K562 (cell line): Measurements from ENCODE around the gene GOT1.

Experiments used
- CBX2 ChIP-seq: fragments of 200-600 bp; sonication (generic); IDR thresholded peaks from one replicate; pipeline ENCODE4 v1.6.1; 2012; ENCODE audit warnings: mild to moderate bottlenecking, low read length, inconsistent platforms; ENCODE audit not compliant: insufficient read depth, poor library complexity, severe bottlenecking
- CTCF ChIP-seq, 3 experiments: IDR thresholded peaks in 2 of 3; conservative IDR thresholded peaks in 1 of 3; 2 replicates each; pipeline ENCODE4 v1.5.1; 2011 to 2012; ENCODE audit warnings: low read length in 3 of 3, mild to moderate bottlenecking in 3 of 3, control low read depth in 2 of 3, improper control_type of control experiment in 1 of 3, inconsistent platforms in 1 of 3, low read depth in 1 of 3, mixed read lengths in 1 of 3, moderate library complexity in 1 of 3; ENCODE audit not compliant: insufficient read depth in 2 of 3
- ELF4 ChIP-seq: fragments of 450-650 bp; formaldehyde crosslinking; IDR thresholded peaks from 2 replicates; pipeline ENCODE4 v1.4.0; 2022; ENCODE audit warnings: missing genetic modification characterization
- EP300 ChIP-seq: IDR thresholded peaks from 2 replicates; pipeline ENCODE4 v1.6.1; 2012; ENCODE audit warnings: low read length, improper control_type of control experiment
- FIP1L1 ChIP-seq: fragments of 200-400 bp; formaldehyde crosslinking; IDR thresholded peaks from 2 replicates; pipeline ENCODE4 v1.6.1; 2018; ENCODE audit warnings: mild to moderate bottlenecking, low read depth, low read length; ENCODE audit not compliant: poor library complexity, severe bottlenecking
- FOSL1 ChIP-seq: fragments of 200-800 bp; sonication (Bioruptor generic); conservative IDR thresholded peaks from 2 replicates; pipeline ENCODE4 v1.6.1; 2016; ENCODE audit warnings: missing genetic modification characterization, missing compliant biosample characterization
- NFRKB ChIP-seq: fragments of 450-650 bp; IDR thresholded peaks from 2 replicates; pipeline ENCODE4 v1.6.1; 2016; ENCODE audit warnings: low read depth
- POLR2A ChIP-seq: fragments of 450-650 bp; conservative IDR thresholded peaks from 2 replicates; pipeline ENCODE4 v1.6.1; 2016
- PRDM10 ChIP-seq: fragments of 450-650 bp; IDR thresholded peaks from 2 replicates; pipeline ENCODE4 v1.6.1; 2018; ENCODE audit not compliant: partially characterized antibody
- PYGO2 ChIP-seq: fragments of 450-650 bp; IDR thresholded peaks from 2 replicates; pipeline ENCODE4 v1.6.1; 2016; ENCODE audit warnings: mild to moderate bottlenecking, missing genetic modification characterization, moderate library complexity, missing compliant biosample characterization
- RBM34 ChIP-seq: fragments of 200-400 bp; formaldehyde crosslinking; IDR thresholded peaks from 2 replicates; pipeline ENCODE4 v1.6.1; 2018; ENCODE audit warnings: low read length, borderline replicate concordance; ENCODE audit not compliant: insufficient read depth
- USF2 ChIP-seq: sonication (generic); formaldehyde crosslinking; IDR thresholded peaks from 2 replicates; pipeline ENCODE4 v1.5.0; 2020; ENCODE audit warnings: missing genetic modification reagents
- ZC3H11A ChIP-seq: IDR thresholded peaks from 2 replicates; pipeline ENCODE4 v1.6.1; 2012; ENCODE audit warnings: low read depth, low read length, improper control_type of control experiment

- TF ChIP-seq PYGO2 (tag) = no peak
- TF ChIP-seq POLR2A = no peak
- no peak for TF ChIP-seq CTCF (IDR thresholded peaks at IDR 0.05 in 2 of 3, conservative IDR thresholded peaks at IDR 0.05 in 1 of 3; ENCODE audit: insufficient read depth in 2 of 3, low read depth in 1 of 3, low read length in 3 of 3)
- TF ChIP-seq CBX2 = no peak
- no peak for TF ChIP-seq FOSL1 (tag)
- no peak for TF ChIP-seq NFRKB
- no peak for TF ChIP-seq ZC3H11A
- no peak for TF ChIP-seq EP300
- no peak for TF ChIP-seq ELF4 (CRISPR knock-in tag)
- no peak for TF ChIP-seq USF2 (CRISPR knock-in tag)
- TF ChIP-seq RBM34 = no peak
- TF ChIP-seq FIP1L1 = no peak
- no peak for TF ChIP-seq PRDM10
Measured at GRCh38 chr10:99369551-99369950, 60.9 kb downstream of the GOT1 start.
